Measurements from ENCODE around the gene ASXL2.
"Not testable (repeated sequence)": the region's sequence is repeated elsewhere in the genome, so short reads cannot be mapped to it uniquely, and the experiment has no call there.

DNA sequence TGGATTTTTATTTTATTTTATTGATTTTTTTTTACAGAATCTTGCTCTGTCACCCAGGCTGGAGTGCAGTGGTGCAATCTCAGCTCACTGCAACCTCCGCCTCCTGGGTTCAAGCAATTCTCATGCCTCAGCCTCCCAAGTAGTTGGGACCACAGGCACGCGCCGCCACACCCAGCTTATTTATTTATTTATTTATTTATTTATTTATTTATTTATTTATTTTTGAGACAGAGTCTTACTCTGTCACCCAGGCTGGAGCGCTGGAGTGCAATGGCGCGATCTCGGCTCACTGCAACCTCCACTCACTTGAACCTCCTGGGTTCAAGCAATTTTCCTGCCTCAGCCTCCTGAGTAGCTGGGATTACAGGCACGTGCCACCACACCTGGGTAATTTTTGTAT lies 18.0 kb upstream of the ASXL2 start:
- TF ChIP-seq, protein P1, sequence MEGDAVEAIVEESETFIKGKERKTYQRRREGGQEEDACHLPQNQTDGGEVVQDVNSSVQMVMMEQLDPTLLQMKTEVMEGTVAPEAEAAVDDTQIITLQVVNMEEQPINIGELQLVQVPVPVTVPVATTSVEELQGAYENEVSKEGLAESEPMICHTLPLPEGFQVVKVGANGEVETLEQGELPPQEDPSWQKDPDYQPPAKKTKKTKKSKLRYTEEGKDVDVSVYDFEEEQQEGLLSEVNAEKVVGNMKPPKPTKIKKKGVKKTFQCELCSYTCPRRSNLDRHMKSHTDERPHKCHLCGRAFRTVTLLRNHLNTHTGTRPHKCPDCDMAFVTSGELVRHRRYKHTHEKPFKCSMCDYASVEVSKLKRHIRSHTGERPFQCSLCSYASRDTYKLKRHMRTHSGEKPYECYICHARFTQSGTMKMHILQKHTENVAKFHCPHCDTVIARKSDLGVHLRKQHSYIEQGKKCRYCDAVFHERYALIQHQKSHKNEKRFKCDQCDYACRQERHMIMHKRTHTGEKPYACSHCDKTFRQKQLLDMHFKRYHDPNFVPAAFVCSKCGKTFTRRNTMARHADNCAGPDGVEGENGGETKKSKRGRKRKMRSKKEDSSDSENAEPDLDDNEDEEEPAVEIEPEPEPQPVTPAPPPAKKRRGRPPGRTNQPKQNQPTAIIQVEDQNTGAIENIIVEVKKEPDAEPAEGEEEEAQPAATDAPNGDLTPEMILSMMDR (IDR thresholded peaks at IDR 0.05), result not testable (repeated sequence)
- TF ChIP-seq POLR2A (IDR thresholded peaks at IDR 0.05), result not testable (repeated sequence)
